Muscle of arm (tissue), 14 donors: ENCODE data around the gene GABARAPL2. TPM values are rescaled to one million over a fixed set of nuclear protein-coding genes. Genes with fewer than 3 reads are reported as not detected.
"Not testable (repeated sequence)": the region's sequence is repeated elsewhere in the genome, so short reads cannot be mapped to it uniquely, and the experiment has no call there.

Experiments used
- DNase-seq: peaks from one replicate; pipeline ENCODE4 v3.0.0-alpha.2; 2013
- long read RNA-seq, 11 donors: transcript quantifications; one replicate each; lab custom pipeline, GENCODE V29; 2026
- polyA plus RNA-seq, 12 donors: library from polyadenylated mRNA; unstranded; fragments of 120-200 nt; gene quantifications; one replicate each; pipeline ENCODE4 v1.2.1, GENCODE V29; 2013; ENCODE audit not compliant: insufficient read length in 12 of 12

Gene GABARAPL2
- polyA plus RNA-seq = 100 to 1,000 TPM in 10 of 12 donors, 10 to 100 TPM in 1, not detected in 1; 81.4 to 204 (median 138) TPM
- long read RNA-seq, donor 1, transcript GABARAPL2-201 (4 exons, 1,002 nt) = minor isoform, 124 of 671 reads
- long read RNA-seq, donor 1, transcript GABARAPL2-204 (1 exons, 2,274 nt) = major isoform, 257 of 671 reads
- long read RNA-seq, donor 1, partial matches to known transcripts = 249 of 671 reads
- long read RNA-seq, donor 1, other reads (novel, unspliced or antisense) = 36 of 671 reads
- long read RNA-seq, donor 2, transcript GABARAPL2-204 (1 exons, 2,274 nt) = major isoform, 212 of 352 reads
- long read RNA-seq, donor 2, transcript GABARAPL2-201 (4 exons, 1,002 nt) = minor isoform, 123 of 352 reads
- long read RNA-seq, donor 2, partial matches to known transcripts = 11 of 352 reads
- long read RNA-seq, donor 2, other reads (novel, unspliced or antisense) = 0 of 352 reads
- long read RNA-seq, donor 3, transcript GABARAPL2-201 (4 exons, 1,002 nt) = minor isoform, 58 of 152 reads
- long read RNA-seq, donor 3, transcript GABARAPL2-204 (1 exons, 2,274 nt) = major isoform, 84 of 152 reads
- long read RNA-seq, donor 3, partial matches to known transcripts = 5 of 152 reads
- long read RNA-seq, donor 3, other reads (novel, unspliced or antisense) = 0 of 152 reads
- long read RNA-seq, donor 4, transcript GABARAPL2-204 (1 exons, 2,274 nt) = major isoform, 58 of 94 reads
- long read RNA-seq, donor 4, transcript GABARAPL2-201 (4 exons, 1,002 nt) = minor isoform, 34 of 94 reads
- long read RNA-seq, donor 4, partial matches to known transcripts = 0 of 94 reads
- long read RNA-seq, donor 4, other reads (novel, unspliced or antisense) = 0 of 94 reads
- long read RNA-seq, donor 5, transcript GABARAPL2-204 (1 exons, 2,274 nt) = major isoform, 207 of 314 reads
- long read RNA-seq, donor 5, transcript GABARAPL2-201 (4 exons, 1,002 nt) = minor isoform, 100 of 314 reads
- long read RNA-seq, donor 5, partial matches to known transcripts = 0 of 314 reads
- long read RNA-seq, donor 5, other reads (novel, unspliced or antisense) = 0 of 314 reads
- long read RNA-seq, donor 6, transcript GABARAPL2-201 (4 exons, 1,002 nt) = minor isoform, 64 of 141 reads
- long read RNA-seq, donor 6, transcript GABARAPL2-204 (1 exons, 2,274 nt) = major isoform, 67 of 141 reads
- long read RNA-seq, donor 6, partial matches to known transcripts = 8 of 141 reads
- long read RNA-seq, donor 6, other reads (novel, unspliced or antisense) = 0 of 141 reads
- long read RNA-seq, donor 7, transcript GABARAPL2-201 (4 exons, 1,002 nt) = minor isoform, 60 of 133 reads
- long read RNA-seq, donor 7, transcript GABARAPL2-204 (1 exons, 2,274 nt) = major isoform, 63 of 133 reads
- long read RNA-seq, donor 7, partial matches to known transcripts = 9 of 133 reads
- long read RNA-seq, donor 7, other reads (novel, unspliced or antisense) = 0 of 133 reads
- long read RNA-seq, donor 8, transcript GABARAPL2-204 (1 exons, 2,274 nt) = major isoform, 203 of 329 reads
- long read RNA-seq, donor 8, transcript GABARAPL2-201 (4 exons, 1,002 nt) = minor isoform, 102 of 329 reads
- long read RNA-seq, donor 8, partial matches to known transcripts = 10 of 329 reads
- long read RNA-seq, donor 8, other reads (novel, unspliced or antisense) = 9 of 329 reads
- long read RNA-seq, donor 9, transcript GABARAPL2-201 (4 exons, 1,002 nt) = minor isoform, 71 of 169 reads
- long read RNA-seq, donor 9, transcript GABARAPL2-204 (1 exons, 2,274 nt) = major isoform, 91 of 169 reads
- long read RNA-seq, donor 9, partial matches to known transcripts = 6 of 169 reads
- long read RNA-seq, donor 9, other reads (novel, unspliced or antisense) = 0 of 169 reads
- long read RNA-seq, donor 10, transcript GABARAPL2-204 (1 exons, 2,274 nt) = major isoform, 150 of 264 reads
- long read RNA-seq, donor 10, transcript GABARAPL2-201 (4 exons, 1,002 nt) = minor isoform, 102 of 264 reads
- long read RNA-seq, donor 10, partial matches to known transcripts = 8 of 264 reads
- long read RNA-seq, donor 10, other reads (novel, unspliced or antisense) = 0 of 264 reads
- long read RNA-seq, donor 11, transcript GABARAPL2-204 (1 exons, 2,274 nt) = major isoform, 270 of 420 reads
- long read RNA-seq, donor 11, transcript GABARAPL2-201 (4 exons, 1,002 nt) = minor isoform, 135 of 420 reads
- long read RNA-seq, donor 11, partial matches to known transcripts = 12 of 420 reads
- long read RNA-seq, donor 11, other reads (novel, unspliced or antisense) = 0 of 420 reads

GRCh38 chr16:75566040-75566757 lies at the start of gene GABARAPL2:
TSS of gene GABARAPL2 (plus strand) at chr16:75566379. CDS start at chr16:75566487, 108 bp downstream.
- peak; percentile 86 for DNase-seq

GRCh38 chr16:75519175-75519574 lies 47.0 kb upstream of the GABARAPL2 start:
- DNase-seq = no peak

- DNase-seq = no peak
Measured at GRCh38 chr16:75526032-75526790, 40.0 kb upstream of the GABARAPL2 start.

GRCh38 chr16:75527825-75528299 lies 38.3 kb upstream of the GABARAPL2 start:
- DNase-seq = no peak

- DNase-seq = no peak
Measured at GRCh38 chr16:75529056-75529905, 36.9 kb upstream of the GABARAPL2 start.

GRCh38 chr16:75529959-75530358 lies 36.2 kb upstream of the GABARAPL2 start:
- no peak for DNase-seq

GRCh38 chr16:75532142-75532765 lies 33.9 kb upstream of the GABARAPL2 start:
- no peak for DNase-seq

GRCh38 chr16:75532791-75533190 lies 33.4 kb upstream of the GABARAPL2 start:
- DNase-seq = no peak

GRCh38 chr16:75534560-75535205 lies 31.5 kb upstream of the GABARAPL2 start:
- no peak for DNase-seq

GRCh38 chr16:75535211-75535843 lies 30.9 kb upstream of the GABARAPL2 start:
- no peak for DNase-seq

GRCh38 chr16:75535901-75536300 lies 30.3 kb upstream of the GABARAPL2 start, which contains the start of gene CHST5:
TSS of gene CHST5 (minus strand) at chr16:75536108. CDS start at chr16:75530384, 5,724 bp downstream.
- DNase-seq = no peak

GRCh38 chr16:75537776-75538175 lies 28.4 kb upstream of the GABARAPL2 start:
- no peak for DNase-seq

GRCh38 chr16:75538882-75539565 lies 27.2 kb upstream of the GABARAPL2 start:
- DNase-seq = not testable (repeated sequence)

- no peak for DNase-seq
Measured at GRCh38 chr16:75541236-75541635, 24.9 kb upstream of the GABARAPL2 start.

- not testable (repeated sequence) for DNase-seq
Measured at GRCh38 chr16:75542462-75542861, 23.7 kb upstream of the GABARAPL2 start.
